ENCODE data around the gene LATS2.

Gene LATS2

GRCh38 chr13:21048901-21049698, 12.3 kb downstream of the LATS2 start:
- in situ Hi-C loops (cut with MboI; ENCODE audit: low sequenced_read_pairs): no loop called here

GRCh38 chr13:21047591-21048282, 13.6 kb downstream of the LATS2 start:
- in situ Hi-C loops (cut with MboI; ENCODE audit: low sequenced_read_pairs): no loop called here

- in situ Hi-C loops (cut with MboI; ENCODE audit: low sequenced_read_pairs): no loop called here
Measured at GRCh38 chr13:21047087-21047486, 14.3 kb downstream of the LATS2 start.

- in situ Hi-C loops (cut with MboI; ENCODE audit: low sequenced_read_pairs): no loop called here
Measured at GRCh38 chr13:21046203-21046602, 15.2 kb downstream of the LATS2 start.

GRCh38 chr13:21045100-21045499, 16.3 kb downstream of the LATS2 start:
- in situ Hi-C loops (cut with MboI; ENCODE audit: low sequenced_read_pairs): no loop called here

- in situ Hi-C loops (cut with MboI; ENCODE audit: low sequenced_read_pairs): no loop called here
Measured at GRCh38 chr13:21043898-21044297, 17.5 kb downstream of the LATS2 start.

- in situ Hi-C loops (cut with MboI; ENCODE audit: low sequenced_read_pairs): no loop called here
Measured at GRCh38 chr13:21040120-21040826, 21.1 kb downstream of the LATS2 start.

GRCh38 chr13:21039097-21039800, 22.1 kb downstream of the LATS2 start:
- in situ Hi-C loops (cut with MboI; ENCODE audit: low sequenced_read_pairs): no loop called here

GRCh38 chr13:21037656-21038055, 23.7 kb downstream of the LATS2 start:
- in situ Hi-C loops (cut with MboI; ENCODE audit: low sequenced_read_pairs): no loop called here

- in situ Hi-C loops (cut with MboI; ENCODE audit: low sequenced_read_pairs): no loop called here
Measured at GRCh38 chr13:21035498-21035897, 25.9 kb downstream of the LATS2 start.

GRCh38 chr13:21034603-21035191, 26.7 kb downstream of the LATS2 start:
- in situ Hi-C loops (cut with MboI; ENCODE audit: low sequenced_read_pairs): no loop called here

GRCh38 chr13:21033856-21034602, 27.4 kb downstream of the LATS2 start:
- in situ Hi-C loops (cut with MboI; ENCODE audit: low sequenced_read_pairs): no loop called here

- in situ Hi-C loops (cut with MboI; ENCODE audit: low sequenced_read_pairs): no loop called here
Measured at GRCh38 chr13:21033212-21033840, 28.1 kb downstream of the LATS2 start.

GRCh38 chr13:21032656-21033055, 28.7 kb downstream of the LATS2 start:
- in situ Hi-C loops (cut with MboI; ENCODE audit: low sequenced_read_pairs): no loop called here

GRCh38 chr13:21031594-21032275, 29.7 kb downstream of the LATS2 start:
- in situ Hi-C loops (cut with MboI; ENCODE audit: low sequenced_read_pairs): no loop called here

GRCh38 chr13:21025539-21025938, 35.8 kb downstream of the LATS2 start:
- in situ Hi-C loops (cut with MboI; ENCODE audit: low sequenced_read_pairs): no loop called here

GRCh38 chr13:21022056-21022979, 39.1 kb downstream of the LATS2 start:
- in situ Hi-C loops (cut with MboI; ENCODE audit: low sequenced_read_pairs): no loop called here

GRCh38 chr13:21020581-21020980, 40.8 kb downstream of the LATS2 start:
- in situ Hi-C loops (cut with MboI; ENCODE audit: low sequenced_read_pairs): no loop called here

All from HL-60/S4 treated with retinoic acid at 250 ng/mL for 4 days and 3 days (cell line).